ENCODE measurements around the gene RSPH1.

DNA sequence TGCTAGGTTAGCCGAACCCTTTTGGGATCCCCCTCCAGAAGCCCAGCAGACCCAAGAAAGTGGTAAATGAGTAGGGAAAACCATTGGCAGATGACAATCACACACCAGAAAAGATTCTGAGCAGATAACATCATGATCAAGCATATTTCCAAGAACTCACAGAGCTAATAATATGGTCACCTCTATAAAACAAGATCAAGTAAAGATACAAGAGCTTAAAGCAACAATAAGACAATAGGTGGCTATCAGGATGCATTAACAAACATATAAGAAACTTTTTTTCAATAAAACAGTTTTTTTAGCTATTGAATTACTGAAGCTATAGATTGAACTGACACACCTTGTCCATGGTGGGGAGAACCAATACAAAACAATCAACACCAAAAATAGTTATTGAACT lies 63.3 kb downstream of the RSPH1 start:
- TF ChIP-seq, protein P1, sequence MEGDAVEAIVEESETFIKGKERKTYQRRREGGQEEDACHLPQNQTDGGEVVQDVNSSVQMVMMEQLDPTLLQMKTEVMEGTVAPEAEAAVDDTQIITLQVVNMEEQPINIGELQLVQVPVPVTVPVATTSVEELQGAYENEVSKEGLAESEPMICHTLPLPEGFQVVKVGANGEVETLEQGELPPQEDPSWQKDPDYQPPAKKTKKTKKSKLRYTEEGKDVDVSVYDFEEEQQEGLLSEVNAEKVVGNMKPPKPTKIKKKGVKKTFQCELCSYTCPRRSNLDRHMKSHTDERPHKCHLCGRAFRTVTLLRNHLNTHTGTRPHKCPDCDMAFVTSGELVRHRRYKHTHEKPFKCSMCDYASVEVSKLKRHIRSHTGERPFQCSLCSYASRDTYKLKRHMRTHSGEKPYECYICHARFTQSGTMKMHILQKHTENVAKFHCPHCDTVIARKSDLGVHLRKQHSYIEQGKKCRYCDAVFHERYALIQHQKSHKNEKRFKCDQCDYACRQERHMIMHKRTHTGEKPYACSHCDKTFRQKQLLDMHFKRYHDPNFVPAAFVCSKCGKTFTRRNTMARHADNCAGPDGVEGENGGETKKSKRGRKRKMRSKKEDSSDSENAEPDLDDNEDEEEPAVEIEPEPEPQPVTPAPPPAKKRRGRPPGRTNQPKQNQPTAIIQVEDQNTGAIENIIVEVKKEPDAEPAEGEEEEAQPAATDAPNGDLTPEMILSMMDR (IDR thresholded peaks at IDR 0.05) = no peak
- TF ChIP-seq EP300 (IDR thresholded peaks at IDR 0.05) (no peak), POLR2A (IDR thresholded peaks at IDR 0.05; ENCODE audit: low read depth) (no peak)
